GM18870 (cell line): ENCODE data around the gene LRBA.
"Not testable (repeated sequence)": the region's sequence is repeated elsewhere in the genome, so short reads cannot be mapped to it uniquely, and the experiment has no call there.

ENCODE experiments used
- ATAC-seq: cut with Tn5 transposase; IDR thresholded peaks from one replicate; pipeline ENCODE4 v1.9.1; 2021; ENCODE audit warnings: moderate library complexity; ENCODE audit not compliant: unreplicated experiment

Gene LRBA

DNA sequence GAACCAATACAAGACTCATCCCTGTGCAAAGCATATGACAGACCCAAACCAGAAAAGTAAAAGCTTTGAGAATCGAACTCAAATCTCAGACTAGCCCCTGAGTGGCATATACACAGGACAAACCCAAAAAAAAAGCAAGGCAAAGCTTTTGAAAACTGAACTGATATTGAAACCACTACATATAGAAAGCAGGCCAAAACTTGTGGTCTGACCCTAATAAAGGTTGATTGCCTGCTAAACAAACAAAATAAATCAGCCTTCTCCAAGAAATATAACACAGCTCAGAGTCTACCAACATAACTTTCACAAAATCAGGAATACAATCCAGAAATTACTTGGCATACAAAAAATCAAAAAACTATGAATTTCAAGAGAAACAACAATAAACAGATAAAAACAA lies 40.3 kb downstream of the LRBA start:
- ATAC-seq = peak; percentile 49

GRCh38 chr4:150974252-150974640 lies 40.8 kb downstream of the LRBA start:
- no peak for ATAC-seq

DNA sequence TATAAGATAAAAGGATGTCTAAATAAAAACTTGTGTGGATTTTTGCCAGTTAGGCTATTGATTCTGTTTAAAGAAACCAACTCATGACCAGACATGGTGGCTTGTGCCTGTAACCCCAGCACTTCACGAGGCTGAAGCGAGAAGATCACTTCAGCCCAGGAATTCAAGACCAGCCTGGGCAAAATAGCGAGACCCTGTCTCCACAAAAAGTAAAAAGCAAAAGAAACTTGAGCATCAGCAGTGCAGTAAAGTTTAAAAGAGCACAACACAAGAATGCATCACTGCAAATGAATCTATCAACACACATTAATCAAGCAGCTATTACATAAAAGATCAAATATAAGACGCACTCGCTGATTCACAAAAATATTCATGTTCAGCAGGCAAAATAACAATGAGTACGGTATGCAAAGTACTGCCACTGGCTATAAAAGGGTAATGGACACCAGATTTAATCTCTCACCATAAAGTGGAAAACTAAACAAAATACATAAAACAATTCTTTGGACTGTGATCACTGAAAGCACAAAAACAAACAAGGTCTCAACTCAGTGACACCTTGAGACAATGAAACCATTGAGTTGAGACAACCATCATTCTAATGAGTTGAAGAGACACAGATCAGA lies 41.3 kb downstream of the LRBA start:
- no peak for ATAC-seq

GRCh38 chr4:150972592-150972991 lies 42.5 kb downstream of the LRBA start:
- ATAC-seq = no peak

GRCh38 chr4:150971901-150972300 lies 43.2 kb downstream of the LRBA start:
- ATAC-seq = no peak

DNA sequence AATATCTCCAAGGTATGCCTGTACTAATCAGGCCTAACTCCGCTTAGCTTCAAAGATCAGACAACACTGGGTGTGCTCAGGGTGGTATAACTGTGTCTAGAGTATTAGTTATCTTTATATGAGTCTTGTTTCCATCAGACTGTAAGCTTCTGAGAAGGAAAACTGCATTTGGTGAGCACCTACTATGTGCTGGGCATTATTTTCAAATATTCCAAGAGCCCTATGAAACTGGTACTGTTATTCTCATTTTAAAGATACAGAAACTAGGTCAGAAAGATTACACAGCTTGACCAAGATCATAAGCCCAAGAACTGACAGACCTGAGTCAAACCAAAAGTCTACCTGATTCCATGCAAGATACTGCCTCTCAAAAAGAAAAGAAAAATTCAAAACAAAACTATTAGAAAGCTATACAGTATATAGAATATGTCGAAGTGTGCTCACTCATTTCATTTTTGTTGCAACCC lies 44.4 kb downstream of the LRBA start:
- peak; percentile 83 for ATAC-seq

GRCh38 chr4:150964754-150965153 lies 50.3 kb downstream of the LRBA start:
- no peak for ATAC-seq

DNA sequence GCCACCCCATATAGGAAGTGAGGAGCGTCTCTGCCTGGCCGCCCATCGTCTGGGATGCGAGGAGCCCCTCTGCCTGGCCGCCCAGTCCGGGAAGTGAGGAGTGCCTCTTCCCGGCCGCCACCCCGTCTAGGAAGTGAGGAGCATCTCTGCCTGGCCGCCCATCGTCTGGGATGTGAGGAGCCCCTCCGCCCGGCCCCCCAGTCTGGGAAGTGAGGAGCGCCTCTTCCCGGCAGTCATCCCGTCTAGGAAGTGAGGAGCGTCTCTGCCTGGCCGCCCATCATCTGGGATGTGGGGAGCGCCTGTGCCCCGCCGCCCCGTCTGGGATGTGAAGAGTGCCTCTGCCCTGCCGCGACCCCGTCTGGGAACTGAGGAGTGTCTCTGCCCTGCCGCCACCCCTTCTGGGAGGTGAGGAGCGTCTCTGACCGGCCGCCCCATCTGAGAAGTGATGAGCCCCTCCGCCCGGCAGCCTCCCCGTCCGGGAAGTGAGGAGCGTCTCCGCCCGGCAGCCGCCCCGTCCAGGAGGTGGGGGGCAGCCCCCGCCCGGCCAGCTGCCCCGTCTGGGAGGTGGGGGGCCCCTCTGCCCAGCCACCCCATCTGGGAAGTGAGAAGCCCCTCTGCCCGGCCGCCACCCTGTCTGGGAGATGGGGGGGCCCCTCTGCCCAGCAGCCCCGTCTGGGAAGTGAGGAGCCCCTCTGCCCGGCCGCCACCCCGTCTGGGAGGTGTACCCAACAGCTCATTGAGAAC lies 51.3 kb downstream of the LRBA start:
- not testable (repeated sequence) for ATAC-seq

DNA sequence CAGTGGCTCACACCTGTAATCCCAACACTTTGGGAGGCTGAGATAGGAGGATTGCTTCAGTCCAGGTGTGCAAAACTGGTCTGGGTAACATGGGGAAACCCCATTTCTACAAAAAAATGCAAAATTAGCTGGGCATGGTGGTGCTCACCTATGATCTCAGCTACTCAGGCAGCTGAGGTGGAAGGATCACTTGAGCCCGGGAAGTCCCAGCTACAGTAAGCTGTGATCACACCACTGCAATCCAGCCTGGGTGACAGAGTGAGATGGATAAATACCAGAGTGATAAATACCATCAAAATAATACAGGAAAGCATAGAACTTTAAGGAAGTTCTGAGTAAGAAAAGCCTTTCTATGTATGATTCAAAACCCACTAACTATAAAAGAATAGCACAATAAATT lies 52.8 kb downstream of the LRBA start:
- ATAC-seq = no peak

- ATAC-seq = no peak
Observed at GRCh38 chr4:150961566-150961965, 53.5 kb downstream of the LRBA start.

GRCh38 chr4:150960818-150961217 lies 54.3 kb downstream of the LRBA start:
- peak; percentile 63 for ATAC-seq

- ATAC-seq = no peak
Observed at GRCh38 chr4:150960079-150960478, 55.0 kb downstream of the LRBA start.

DNA sequence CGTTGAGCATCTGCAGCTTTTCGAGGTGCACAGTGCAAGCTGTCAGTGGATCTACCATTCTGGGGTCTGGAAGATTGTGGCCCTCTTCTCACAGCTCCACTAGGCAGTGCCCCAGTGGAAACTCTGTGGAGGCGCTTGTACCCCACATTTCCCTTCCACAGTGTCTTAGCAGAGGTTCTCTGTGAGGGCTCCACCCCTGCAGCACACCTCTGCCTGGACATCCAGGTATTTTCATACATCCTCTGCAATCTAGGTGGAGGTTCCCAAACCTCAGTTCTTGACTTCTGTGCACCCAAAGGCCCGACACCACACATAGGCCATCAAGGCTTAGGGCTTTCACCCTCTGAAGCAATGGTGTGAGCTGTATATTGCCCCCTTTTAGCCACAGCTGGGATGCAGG lies 57.1 kb downstream of the LRBA start:
- not testable (repeated sequence) for ATAC-seq

- ATAC-seq = not testable (repeated sequence)
Observed at GRCh38 chr4:150957095-150957494, 58.0 kb downstream of the LRBA start.

DNA sequence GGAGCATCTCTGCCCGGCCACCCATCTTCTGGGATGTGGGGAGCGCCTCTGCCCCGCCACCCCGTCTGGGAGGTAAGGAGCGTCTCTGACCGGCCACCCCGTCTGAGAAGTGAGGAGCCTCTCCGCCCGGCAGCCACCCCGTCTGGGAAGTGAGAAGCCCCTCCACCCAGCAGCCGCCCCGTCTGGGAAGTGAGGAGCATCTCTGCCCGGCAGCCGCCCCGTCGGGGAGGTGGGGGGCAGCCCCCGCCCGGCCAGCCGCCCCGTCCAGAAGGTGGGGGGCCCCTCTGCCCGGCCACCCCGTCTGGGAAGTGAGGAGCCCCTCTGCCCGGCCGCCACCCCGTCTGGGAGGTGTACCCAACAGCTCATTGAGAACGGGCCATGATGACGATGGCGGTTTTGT lies 61.2 kb downstream of the LRBA start:
- ATAC-seq = not testable (repeated sequence)

- ATAC-seq = no peak
Observed at GRCh38 chr4:150952167-150952845, 62.8 kb downstream of the LRBA start.

DNA sequence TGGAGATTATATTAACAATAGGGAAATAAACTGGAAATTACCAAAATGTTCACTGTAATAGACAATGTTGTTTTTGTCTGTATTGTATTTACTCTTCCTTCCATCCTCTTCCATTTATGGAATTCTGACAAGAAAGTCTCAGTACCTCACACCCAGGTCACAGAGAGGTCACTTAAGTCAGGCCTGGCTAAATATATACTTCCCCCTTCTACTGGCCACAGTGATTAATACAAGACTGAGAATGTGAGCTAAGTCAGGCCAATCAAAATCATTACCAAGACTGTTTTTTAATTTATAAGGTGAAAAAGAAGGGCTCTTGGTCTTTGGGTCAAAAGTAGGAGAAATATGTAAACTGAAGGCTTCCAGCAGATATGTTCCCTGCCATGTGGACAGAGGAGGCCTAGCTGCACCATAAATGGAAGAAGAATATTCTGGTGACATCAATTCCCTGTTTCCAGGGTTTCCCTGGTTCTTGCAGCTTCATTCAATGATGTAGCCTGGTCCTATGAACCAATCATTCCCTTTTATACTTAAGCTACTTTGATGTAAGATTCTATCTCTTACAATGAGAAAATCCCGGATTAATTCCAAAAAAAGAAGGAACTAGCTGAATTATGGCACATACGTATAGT lies 64.3 kb downstream of the LRBA start:
- ATAC-seq = peak; percentile 75

- ATAC-seq = no peak
Observed at GRCh38 chr4:150949943-150950342, 65.1 kb downstream of the LRBA start.

- ATAC-seq = no peak
Observed at GRCh38 chr4:150949342-150949741, 65.7 kb downstream of the LRBA start.

GRCh38 chr4:150948710-150949109 lies 66.4 kb downstream of the LRBA start:
- ATAC-seq = no peak

GRCh38 chr4:150948074-150948473 lies 67.0 kb downstream of the LRBA start:
- no peak for ATAC-seq

DNA sequence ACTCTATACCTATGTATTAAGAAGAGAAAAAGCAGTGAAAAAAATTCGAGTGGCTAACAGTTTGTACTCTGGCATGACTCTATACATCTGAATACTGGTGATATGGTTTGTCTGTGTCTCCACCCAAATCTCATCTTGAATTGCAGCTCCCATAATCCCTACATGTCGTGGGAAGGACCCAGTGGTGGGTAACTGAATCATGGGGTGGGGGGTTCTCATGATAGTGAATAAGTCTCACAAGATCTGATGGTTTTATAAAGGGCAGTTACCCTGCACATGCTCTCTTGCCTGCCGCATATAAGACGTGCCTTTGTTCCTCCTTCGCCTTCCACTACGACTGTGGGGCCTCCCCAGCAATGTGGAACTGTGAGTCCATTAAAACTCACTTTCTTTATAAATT lies 70.4 kb downstream of the LRBA start:
- no peak for ATAC-seq
